K562 (cell line): Measurements from ENCODE around the gene EP300. TPM values are rescaled to one million over a fixed set of nuclear protein-coding genes. Genes with fewer than 3 reads are reported as not detected.

Experiments used
- ATAC-seq: fragments of 200-7000 bp; cut with Tn5 transposase; 3 replicates; pipeline ENCODE4 v1.9.1; 2020; ENCODE audit warnings: moderate library complexity
- BruUV-seq: library from RNA; stranded (reverse); fragments of 400-500 nt; replicated peaks from 2 replicates; lab custom pipeline; 2021; lab: Mats Ljungman, UMichigan
- CTCF ChIA-PET: fragments of 300-600 bp; formaldehyde crosslinking; extraction: SDS; loops from one replicate; lab custom pipeline; 2021; ENCODE audit warnings: low intra/inter-chr PET ratio; lab: Yijun Ruan, JAX
- POLR2A ChIA-PET: fragments of 300-600, 350-650 bp; sonication (Branson Sonifier 250); formaldehyde crosslinking; extraction: SDS; loops from one replicate; lab custom pipeline; 2021; ENCODE audit warnings: antibody characterized with exemption, inconsistent platforms; lab: Yijun Ruan, JAX
- DNase-seq, 4 experiments: peaks; one replicate each; pipeline versions ENCODE4 v3.0.0 to v3.0.0-alpha.2; 2011 to 2018; ENCODE audit warnings: low spot score in 3 of 4, mixed read lengths in 3 of 4; ENCODE audit errors: extremely low read depth in 1 of 4
- FAIRE-seq: peaks from 2 replicates; lab custom pipeline; 2011; peaks lifted over from hg19 to GRCh38; lab: Jason Lieb, UNC
- H2AFZ ChIP-seq: 2 replicates; pipeline ENCODE4 v1.6.0; 2011; ENCODE audit warnings: low read depth, low read length, control low read depth, inconsistent platforms
- H3K27ac ChIP-seq: fragments of 200-600 bp; 3 replicates; pipeline ENCODE4 v1.8.0; 2011; ENCODE audit warnings: low read depth, mild to moderate bottlenecking, control low read depth, inconsistent platforms, low read length, moderate library complexity, mixed read lengths; ENCODE audit errors: extremely low read depth
- H3K27me3 ChIP-seq, 2 experiments: fragments of 300-600 bp in 1 of 2; 2 replicates in 1 of 2; 3 replicates in 1 of 2; pipeline versions ENCODE4 v1.6.0 to v1.8.0; 2011; ENCODE audit warnings: inconsistent platforms in 2 of 2, low read length in 2 of 2, mild to moderate bottlenecking in 1 of 2, mixed read lengths in 1 of 2, moderate library complexity in 1 of 2; ENCODE audit not compliant: control insufficient read depth in 2 of 2, insufficient read depth in 2 of 2
- H3K36me3 ChIP-seq: fragments of 300-600 bp; 3 replicates; pipeline ENCODE4 v1.8.0; 2011; ENCODE audit warnings: mild to moderate bottlenecking, low read length, inconsistent platforms; ENCODE audit not compliant: control insufficient read depth, insufficient read depth
- H3K4me1 ChIP-seq, 2 experiments: fragments of 200-600 bp in 1 of 2; replicated peaks in 1 of 2; 2 replicates in 1 of 2; 3 replicates in 1 of 2; pipeline versions ENCODE4 v1.5.1 to v1.8.0; 2011; ENCODE audit warnings: inconsistent platforms in 2 of 2, low read length in 2 of 2, mild to moderate bottlenecking in 1 of 2, mixed read lengths in 1 of 2, moderate library complexity in 1 of 2; ENCODE audit not compliant: control insufficient read depth in 2 of 2, insufficient read depth in 2 of 2
- H3K4me2 ChIP-seq: 2 replicates; pipeline ENCODE4 v1.6.1; 2011; ENCODE audit warnings: low read length, control low read depth, inconsistent platforms, mixed read lengths; ENCODE audit not compliant: insufficient read depth
- H3K4me3 ChIP-seq: fragments of 200-600 bp; sonication (generic), shearing (Covaris generic); 2 replicates; pipeline ENCODE4 v1.5.1; 2016; ENCODE audit warnings: control low read depth, inconsistent platforms
- H3K79me2 ChIP-seq: fragments of 200-600 bp; 3 replicates; pipeline ENCODE4 v1.8.0; 2011; ENCODE audit warnings: low read length, inconsistent platforms; ENCODE audit not compliant: control insufficient read depth, insufficient read depth
- H3K9ac ChIP-seq, 2 experiments: 2 replicates each; pipeline versions ENCODE4 v1.6.0 to v1.6.1; 2011; ENCODE audit warnings: low read depth in 2 of 2, low read length in 2 of 2, control low read depth in 1 of 2, inconsistent platforms in 1 of 2, mild to moderate bottlenecking in 1 of 2, mixed read lengths in 1 of 2; ENCODE audit not compliant: insufficient read depth in 1 of 2
- H3K9me1 ChIP-seq: one replicate; pipeline ENCODE4 v1.6.0; 2011; ENCODE audit warnings: inconsistent platforms, mild to moderate bottlenecking, low read length, moderate library complexity; ENCODE audit not compliant: control insufficient read depth, insufficient read depth
- H3K9me3 ChIP-seq: replicated peaks from 2 replicates; pipeline ENCODE4 v1.5.1; 2011; ENCODE audit warnings: low read depth, low read length, inconsistent platforms; ENCODE audit not compliant: control insufficient read depth, insufficient read depth
- H4K20me1 ChIP-seq: replicated peaks from 2 replicates; pipeline ENCODE4 v1.6.1; 2011; ENCODE audit warnings: low read length, inconsistent platforms, mixed read lengths; ENCODE audit not compliant: control insufficient read depth, insufficient read depth
- DMBX1 ChIP-seq: fragments of 250-450 bp; sonication (Bioruptor Pico); IDR thresholded peaks from 2 replicates; pipeline ENCODE4 v1.8.0; 2022; ENCODE audit warnings: inconsistent platforms, mild to moderate bottlenecking, moderate library complexity, borderline replicate concordance
- ZNF347 ChIP-seq: fragments of 450-650 bp; formaldehyde crosslinking; IDR thresholded peaks from 2 replicates; pipeline ENCODE4 v1.4.0; 2020; ENCODE audit warnings: low read depth, mild to moderate bottlenecking, moderate library complexity
- whole genome bisulfite sequencing: fragments of 100-300 bp; shearing (Covaris generic); methylation state at CpG from one replicate; pipeline ENCODE4 v1.1.6; 2016; ENCODE audit warnings: low coverage, mixed read lengths; ENCODE audit not compliant: insufficient coverage; ENCODE audit errors: missing lambda C conversion rate; 5-methylcytosine and 5-hydroxymethylcytosine counted together
- in situ Hi-C: fragments of 300-500 bp; cut with MboI; formaldehyde crosslinking; loops from 4 replicates; pipeline ENCODE4 v1.15.0; 2018; ENCODE audit warnings: inconsistent platforms, mixed read lengths
- intact Hi-C: fragments of 100-400 bp; cut with micrococcal nuclease; formaldehyde crosslinking; loops from 2 replicates; pipeline ENCODE4 v1.14.2; 2022
- polyA plus RNA-seq, 8 experiments: library from polyadenylated mRNA; depleted of rRNA in 4 of 8; stranded (reverse) in 5 of 8; unstranded in 3 of 8; fragments of >200 nt; fragmentation: Nextera tagmentation in 2 of 8; fragmentation: Illumina TruSeq in 1 of 8; extraction: Ambion mirVana in 2 of 8; extraction: Trizol in 1 of 8; gene quantifications; 2 replicates each; pipeline versions ENCODE4 v1.2.1 to v1.2.3, GENCODE V29; 2011 to 2014; ENCODE audit warnings: inconsistent platforms in 1 of 8, missing spikeins in 1 of 8
- total RNA-seq, 7 experiments: library from RNA; depleted of rRNA in 6 of 7; stranded (reverse); fragments of >200 nt in 6 of 7; fragmentation: Illumina TruSeq in 2 of 7; extraction: Trizol in 2 of 7; gene quantifications; 2 replicates each; pipeline versions ENCODE4 v1.2.1 to v1.2.3, GENCODE V29; 2011 to 2021; ENCODE audit warnings: low replicate concordance in 1 of 7

The EP300 gene
- total and polyA plus RNA-seq, 9 of the 15 experiments (the other 6 are each of a cell fraction or from before 2014, with no cell fraction given) = 2.2 to 28.6 (median 10.9) TPM

- Histone ChIP-seq H2AFZ (no peak overlapping the region), H3K4me1 (peaks cover 9% of the 10 kb centered on the region in 2 experiments; a peak in 4 of 5 replicates), H3K4me2 (no peak overlapping the region; the same call in 1 of the 2 replicates), H3K9ac (no peak overlapping the region; a peak in 1 of 4 replicates), H3K36me3 (peaks cover 33% of the 10 kb centered on the region), H3K9me3 (no peaks in the 10 kb centered on the region), H3K4me3 (no peak overlapping the region), H3K9me1 (no peaks in the 10 kb centered on the region), H3K27me3 (no peaks in the 10 kb centered on the region)
- in situ Hi-C loops = no loop called here
- ATAC-seq (no peak), FAIRE-seq (no peak), DNase-seq (no peak)
- POLR2A ChIA-PET = interaction anchor here (0.7 to 1.2 kb wide), 3 partner anchors 10 to 25 kb away, joined by 3 to 5 read pairs (median 4); no protein-coding TSS in a partner anchor
- WGBS = 28% methylated on average over 2 of the region's 3 CpGs
- intact Hi-C loops = no loop called here
- TF ChIP-seq ZNF347 (CRISPR knock-in tag) = no peak
- TF ChIP-seq, all 486 proteins: peak for 0
- Histone ChIP-seq H3K27ac (no peak overlapping the region), H3K79me2 (peaks cover 96% of the 10 kb centered on the region), H4K20me1 (peaks cover 32% of the 10 kb centered on the region)
- CTCF ChIA-PET = no interaction called here
- no TSS peak for BruUV-seq
Observed at GRCh38 chr22:41096391-41096790, 4.0 kb downstream of the EP300 start.

- ATAC-seq (no peak), FAIRE-seq (no peak), DNase-seq (no peak)
- Histone ChIP-seq H3K9me1 (no peaks in the 10 kb centered on the region), H3K9me3 (no peaks in the 10 kb centered on the region), H3K27me3 (no peaks in the 10 kb centered on the region), H4K20me1 (peaks cover 32% of the 10 kb centered on the region), H3K4me3 (no peak overlapping the region), H3K79me2 (peaks cover 98% of the 10 kb centered on the region), H3K27ac (no peak overlapping the region), H3K4me1 (peaks cover 9% of the 10 kb centered on the region in 2 experiments; a peak in 4 of 5 replicates), H3K4me2 (no peak overlapping the region; the same call in 1 of the 2 replicates), H3K9ac (no peak overlapping the region; a peak in 1 of 4 replicates), H2AFZ (no peak overlapping the region), H3K36me3 (peaks cover 33% of the 10 kb centered on the region)
- CTCF ChIA-PET = no interaction called here
- in situ Hi-C loops = no loop called here
- BruUV-seq = no TSS peak
- TF ChIP-seq DMBX1 (CRISPR knock-in tag) = no peak
- POLR2A ChIA-PET = interaction anchor here (0.9 kb wide), 1 partner anchor 10 kb away, joined by 5 read pairs; no protein-coding TSS in a partner anchor
- intact Hi-C loops = no loop called here
- 53% methylated on average over 4 of the region's 4 CpGs for WGBS
Observed at GRCh38 chr22:41096841-41097240, 4.4 kb downstream of the EP300 start.
